Neural cell (in vitro differentiated cells): ENCODE data around the gene ARHGAP6. TPM values are rescaled to one million over a fixed set of nuclear protein-coding genes. Genes with fewer than 3 reads are reported as not detected.

Experiments used
- H2AFZ ChIP-seq: fragments of 200-600, 300-800 bp; sonication (generic), shearing (Covaris generic); 2 replicates; pipeline ENCODE4 v1.6.0; 2014; ENCODE audit warnings: low read depth, mild to moderate bottlenecking, antibody characterized with exemption, low read length, moderate library complexity
- H3F3A ChIP-seq: fragments of 200-600 bp; shearing (Covaris generic); 2 replicates; pipeline ENCODE4 v1.6.1; 2016; ENCODE audit warnings: mild to moderate bottlenecking, moderate library complexity, mixed read lengths, antibody characterized with exemption, low read length; ENCODE audit not compliant: insufficient read depth, poor library complexity, severe bottlenecking
- H3K27ac ChIP-seq: fragments of 200-600, 300-800 bp; sonication (generic), shearing (Covaris generic); 2 replicates; pipeline ENCODE4 v1.5.1; 2014; ENCODE audit warnings: mild to moderate bottlenecking, low read length, moderate library complexity
- H3K27me3 ChIP-seq: fragments of 300-800, 200-600 bp; sonication (generic), shearing (Covaris generic); 2 replicates; pipeline ENCODE4 v1.6.0; 2014; ENCODE audit warnings: mild to moderate bottlenecking, low read depth, low read length, moderate library complexity; ENCODE audit not compliant: insufficient read depth
- H3K36me3 ChIP-seq: fragments of 300-800, 200-600 bp; sonication (generic), shearing (Covaris generic); 2 replicates; pipeline ENCODE4 v1.5.1; 2014; ENCODE audit warnings: mild to moderate bottlenecking, antibody characterized with exemption, low read length, moderate library complexity; ENCODE audit not compliant: insufficient read depth
- H3K4me2 ChIP-seq: fragments of 300-800, 200-600 bp; sonication (generic), shearing (Covaris generic); 2 replicates; pipeline ENCODE4 v1.6.0; 2014; ENCODE audit warnings: mild to moderate bottlenecking, low read length
- H3K4me3 ChIP-seq: fragments of 300-800, 200-600 bp; sonication (generic), shearing (Covaris generic); 2 replicates; pipeline ENCODE4 v1.5.1; 2014; ENCODE audit warnings: mild to moderate bottlenecking, low read length, moderate library complexity
- H3K79me2 ChIP-seq: fragments of 200-600 bp; shearing (Covaris generic); replicated peaks from 2 replicates; pipeline ENCODE4 v1.6.0; 2014; ENCODE audit warnings: mild to moderate bottlenecking, low read length, moderate library complexity; ENCODE audit not compliant: insufficient read depth
- H3K9ac ChIP-seq: fragments of 300-800, 200-600 bp; sonication (generic), shearing (Covaris generic); 2 replicates; pipeline ENCODE4 v1.6.1; 2016; ENCODE audit warnings: mild to moderate bottlenecking, low read length, mixed read lengths
- H3K9me2 ChIP-seq: fragments of 200-600 bp; shearing (Covaris generic); 2 replicates; pipeline ENCODE4 v1.6.1; 2016; ENCODE audit warnings: mild to moderate bottlenecking, low read length, mixed read lengths; ENCODE audit not compliant: insufficient read depth
- H3K9me3 ChIP-seq: fragments of 200-600, 300-800 bp; sonication (generic), shearing (Covaris generic); 2 replicates; pipeline ENCODE4 v1.6.1; 2016; ENCODE audit warnings: mild to moderate bottlenecking, mixed run types, low read length, moderate library complexity, mixed read lengths
- H4K20me1 ChIP-seq: fragments of 200-600 bp; shearing (Covaris generic); 2 replicates; pipeline ENCODE4 v1.6.1; 2016; ENCODE audit warnings: mild to moderate bottlenecking, mixed run types; ENCODE audit not compliant: insufficient read depth
- CTCF ChIP-seq: fragments of 450-650 bp; IDR thresholded peaks from 2 replicates; pipeline ENCODE4 v1.5.1; 2014; ENCODE audit warnings: antibody characterized with exemption, mild to moderate bottlenecking, moderate library complexity; ENCODE audit not compliant: poor library complexity, severe bottlenecking
- EP300 ChIP-seq: fragments of 450-650 bp; conservative IDR thresholded peaks from 2 replicates; pipeline ENCODE4 v1.6.1; 2014; ENCODE audit warnings: antibody characterized with exemption, mild to moderate bottlenecking, moderate library complexity; ENCODE audit not compliant: poor library complexity, severe bottlenecking
- EZH2 ChIP-seq: fragments of 200-600, 300-800 bp; shearing (Covaris generic), sonication (generic); IDR thresholded peaks from 2 replicates; pipeline ENCODE4 v1.6.1; 2014; ENCODE audit warnings: antibody characterized with exemption, low read length, borderline replicate concordance, mild to moderate bottlenecking; ENCODE audit not compliant: insufficient read depth, poor library complexity, severe bottlenecking
- MXI1 ChIP-seq: fragments of 450-650 bp; conservative IDR thresholded peaks from 2 replicates; pipeline ENCODE4 v1.6.1; 2014; ENCODE audit warnings: antibody characterized with exemption, mild to moderate bottlenecking; ENCODE audit not compliant: poor library complexity, severe bottlenecking
- POLR2AphosphoS5 ChIP-seq: IDR thresholded peaks from 2 replicates; pipeline ENCODE4 v1.6.1; 2012
- RAD21 ChIP-seq: fragments of 450-650 bp; conservative IDR thresholded peaks from 2 replicates; pipeline ENCODE4 v1.6.1; 2014; ENCODE audit warnings: antibody characterized with exemption, mild to moderate bottlenecking, moderate library complexity
- REST ChIP-seq: IDR thresholded peaks from 2 replicates; pipeline ENCODE4 v1.6.1; 2012; ENCODE audit warnings: borderline replicate concordance
- SMC3 ChIP-seq: fragments of 450-650 bp; conservative IDR thresholded peaks from 2 replicates; pipeline ENCODE4 v1.6.1; 2014; ENCODE audit warnings: antibody characterized with exemption, mild to moderate bottlenecking, moderate library complexity; ENCODE audit not compliant: poor library complexity
- TAF1 ChIP-seq: IDR thresholded peaks from 2 replicates; pipeline ENCODE4 v1.6.1; 2012; ENCODE audit warnings: low read depth
- polyA plus RNA-seq: library from polyadenylated mRNA; depleted of rRNA; stranded (reverse); fragments of >200 nt; gene quantifications from 2 replicates; pipeline ENCODE4 v1.2.3, GENCODE V29; 2014

Gene ARHGAP6
- polyA plus RNA-seq, 1 donor from 2014 or later, result 0.40 TPM

- H3K4me3 ChIP-seq, result no peak overlapping the region
- no peaks in the 10 kb centered on the region for H3K79me2 ChIP-seq
- no peaks in the 10 kb centered on the region for H3K36me3 ChIP-seq
- no peak overlapping the region for H3K27ac ChIP-seq
- no peaks in the 10 kb centered on the region for H3F3A ChIP-seq
- H3K4me2 ChIP-seq, result no peak overlapping the region
- H3K9me3 ChIP-seq, result no peaks in the 10 kb centered on the region
- no peaks in the 10 kb centered on the region for H3K9me2 ChIP-seq
- H4K20me1 ChIP-seq, result no peaks in the 10 kb centered on the region
- TF ChIP-seq SMC3 (peak; percentile 83), RAD21 (peak; percentile 79), EP300 (no peak), EZH2 (no peak), TAF1 (no peak), CTCF (peak; percentile 69)
- H2AFZ ChIP-seq, result no peak overlapping the region
- no peak overlapping the region for H3K9ac ChIP-seq
- H3K27me3 ChIP-seq, result no peaks in the 10 kb centered on the region
Observed at GRCh38 chrX:11531226-11531625, 134.5 kb downstream of the ARHGAP6 start.

GRCh38 chrX:11530621-11531020 is 135.1 kb downstream of the ARHGAP6 start:
- Histone ChIP-seq H3K27ac (no peak overlapping the region), H3K9me2 (no peaks in the 10 kb centered on the region), H3K79me2 (no peaks in the 10 kb centered on the region), H3F3A (no peaks in the 10 kb centered on the region), H3K9ac (no peak overlapping the region), H2AFZ (no peak overlapping the region), H3K27me3 (no peaks in the 10 kb centered on the region), H3K36me3 (no peaks in the 10 kb centered on the region), H3K4me3 (no peak overlapping the region), H3K9me3 (no peaks in the 10 kb centered on the region), H3K4me2 (no peak overlapping the region), H4K20me1 (no peaks in the 10 kb centered on the region)
- TF ChIP-seq EZH2 (no peak), TAF1 (no peak)

- Histone ChIP-seq H3K9ac (no peak overlapping the region), H3K79me2 (no peaks in the 10 kb centered on the region), H3K27ac (no peak overlapping the region), H3K4me3 (no peak overlapping the region), H3K27me3 (no peaks in the 10 kb centered on the region), H3K9me3 (no peaks in the 10 kb centered on the region), H3F3A (no peaks in the 10 kb centered on the region), H4K20me1 (no peaks in the 10 kb centered on the region), H2AFZ (no peak overlapping the region), H3K36me3 (no peaks in the 10 kb centered on the region), H3K9me2 (no peaks in the 10 kb centered on the region), H3K4me2 (no peak overlapping the region)
- TF ChIP-seq REST, result no peak
- no peak for TF ChIP-seq TAF1
- TF ChIP-seq MXI1, result no peak
- no peak for TF ChIP-seq CTCF
- no peak for TF ChIP-seq RAD21
- no peak for TF ChIP-seq POLR2AphosphoS5
- TF ChIP-seq EZH2, result no peak
- TF ChIP-seq EP300, result no peak
- TF ChIP-seq SMC3, result no peak
Observed at GRCh38 chrX:11528623-11529022, 137.1 kb downstream of the ARHGAP6 start.
